Epithelial cell of proximal tubule (primary cell): ENCODE results near the gene TMC8. TPM values are rescaled to one million over a fixed set of nuclear protein-coding genes. Genes with fewer than 3 reads are reported as not detected.

Experiments
- DNase-seq: peaks from one replicate; pipeline ENCODE4 v3.0.0-alpha.2; 2011; ENCODE audit warnings: low read depth
- H3K4me3 ChIP-seq: 2 replicates; pipeline ENCODE4 v1.5.1; 2011; ENCODE audit warnings: low read depth, mild to moderate bottlenecking, low read length
- total RNA-seq: library from RNA; depleted of rRNA; stranded (reverse); fragments of >200 nt; gene quantifications from 2 replicates; pipeline ENCODE4 v1.2.3, GENCODE V29; 2015
- TF ChIP-seq, protein P1 (sequence below): conservative IDR thresholded peaks from 2 replicates; pipeline ENCODE4 v1.5.1; 2012; ENCODE audit warnings: low read depth, mild to moderate bottlenecking, low read length

The TMC8 gene
- total RNA-seq, 1 donor from 2014 or later = 1.2 TPM

DNA sequence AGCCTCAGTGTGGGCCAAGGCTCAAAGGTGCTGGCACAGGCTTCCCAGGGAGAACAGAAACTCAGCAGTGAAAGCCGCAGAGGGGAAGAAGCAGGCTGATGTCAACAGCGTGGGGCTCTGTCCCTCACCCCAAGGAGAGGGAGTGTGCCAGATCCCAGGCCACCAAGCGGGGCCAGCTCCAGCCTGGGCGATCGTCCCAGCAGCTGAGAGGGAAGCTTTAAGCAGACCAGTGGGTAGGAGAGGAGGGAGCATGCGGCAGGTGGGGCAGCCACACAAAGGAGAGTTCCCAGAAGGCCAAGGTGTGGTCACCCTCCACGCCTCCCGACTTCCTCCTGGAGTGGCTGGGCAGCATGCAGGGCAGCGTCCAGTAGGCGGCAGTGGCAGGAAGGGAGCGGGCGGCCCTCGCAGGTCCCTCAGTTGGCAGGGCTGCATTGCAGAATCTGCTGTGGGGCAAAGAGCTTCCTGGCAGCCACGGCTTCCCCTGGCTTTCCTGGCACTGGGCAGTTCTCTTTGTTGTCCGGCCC lies 43.8 kb downstream of the TMC8 start:
- H3K4me3 ChIP-seq = peak overlapping the region; percentile 35
- TF ChIP-seq, protein P1, sequence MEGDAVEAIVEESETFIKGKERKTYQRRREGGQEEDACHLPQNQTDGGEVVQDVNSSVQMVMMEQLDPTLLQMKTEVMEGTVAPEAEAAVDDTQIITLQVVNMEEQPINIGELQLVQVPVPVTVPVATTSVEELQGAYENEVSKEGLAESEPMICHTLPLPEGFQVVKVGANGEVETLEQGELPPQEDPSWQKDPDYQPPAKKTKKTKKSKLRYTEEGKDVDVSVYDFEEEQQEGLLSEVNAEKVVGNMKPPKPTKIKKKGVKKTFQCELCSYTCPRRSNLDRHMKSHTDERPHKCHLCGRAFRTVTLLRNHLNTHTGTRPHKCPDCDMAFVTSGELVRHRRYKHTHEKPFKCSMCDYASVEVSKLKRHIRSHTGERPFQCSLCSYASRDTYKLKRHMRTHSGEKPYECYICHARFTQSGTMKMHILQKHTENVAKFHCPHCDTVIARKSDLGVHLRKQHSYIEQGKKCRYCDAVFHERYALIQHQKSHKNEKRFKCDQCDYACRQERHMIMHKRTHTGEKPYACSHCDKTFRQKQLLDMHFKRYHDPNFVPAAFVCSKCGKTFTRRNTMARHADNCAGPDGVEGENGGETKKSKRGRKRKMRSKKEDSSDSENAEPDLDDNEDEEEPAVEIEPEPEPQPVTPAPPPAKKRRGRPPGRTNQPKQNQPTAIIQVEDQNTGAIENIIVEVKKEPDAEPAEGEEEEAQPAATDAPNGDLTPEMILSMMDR = peak; percentile 58
- DNase-seq = no peak

DNA sequence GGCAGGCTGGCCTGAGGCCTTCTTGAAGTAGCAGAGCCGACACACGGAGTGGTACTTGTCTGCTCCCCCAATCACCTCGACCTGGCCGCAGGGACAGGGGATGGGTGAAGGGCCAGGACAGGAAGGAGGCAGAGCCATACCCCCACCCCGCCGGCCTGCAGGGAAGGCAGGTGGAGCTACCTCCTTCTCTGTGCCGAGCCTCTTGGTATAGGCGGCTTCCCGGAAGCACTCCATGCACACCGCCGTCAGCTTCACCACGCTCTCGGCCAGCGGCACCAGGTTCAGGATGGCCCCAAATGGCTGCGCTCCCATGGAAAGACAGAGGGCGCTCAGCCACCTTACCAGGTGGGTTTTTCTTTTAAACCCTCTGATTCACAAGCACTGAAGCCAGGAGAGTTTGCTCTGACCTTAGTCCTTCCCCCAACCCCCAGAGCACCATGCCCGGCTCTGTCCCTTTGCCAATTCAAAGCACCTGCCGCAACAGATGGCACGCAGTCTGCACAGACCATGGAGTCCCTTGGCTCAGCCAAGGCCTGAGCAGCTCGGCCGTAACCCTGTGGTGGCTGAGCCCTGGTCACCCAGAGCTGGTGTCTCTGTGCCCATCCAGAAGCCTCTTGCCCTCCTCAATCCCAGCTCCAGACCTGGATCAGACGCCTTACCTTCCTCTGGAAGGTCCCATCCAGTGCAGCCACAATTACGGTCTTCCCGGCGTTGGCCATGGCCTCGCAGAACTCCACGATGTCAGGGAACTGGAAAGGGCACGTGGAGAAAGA lies 44.5 kb downstream of the TMC8 start:
- H3K4me3 ChIP-seq = peak overlapping the region; percentile 35
- DNase-seq = no peak
- TF ChIP-seq, protein P1 = no peak

DNA sequence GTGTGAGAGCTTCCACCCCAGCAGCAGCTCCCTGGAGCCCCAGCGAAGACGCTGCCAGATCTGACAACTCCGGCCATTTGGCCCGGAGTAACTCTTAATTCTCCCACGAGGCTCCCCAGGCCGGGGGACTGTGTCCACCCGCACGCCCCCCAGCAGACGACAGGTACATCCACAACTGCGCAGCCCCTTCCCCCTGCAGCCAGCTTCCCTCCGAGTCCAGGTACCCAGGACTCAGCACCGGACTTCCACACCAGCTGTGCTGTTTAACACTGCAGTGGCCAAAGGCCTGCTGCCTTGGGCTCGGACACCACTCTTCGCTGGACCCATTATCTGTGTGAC lies 45.0 kb downstream of the TMC8 start:
- TF ChIP-seq, protein P1 = no peak
- H3K4me3 ChIP-seq = no peak overlapping the region
- DNase-seq = no peak

DNA sequence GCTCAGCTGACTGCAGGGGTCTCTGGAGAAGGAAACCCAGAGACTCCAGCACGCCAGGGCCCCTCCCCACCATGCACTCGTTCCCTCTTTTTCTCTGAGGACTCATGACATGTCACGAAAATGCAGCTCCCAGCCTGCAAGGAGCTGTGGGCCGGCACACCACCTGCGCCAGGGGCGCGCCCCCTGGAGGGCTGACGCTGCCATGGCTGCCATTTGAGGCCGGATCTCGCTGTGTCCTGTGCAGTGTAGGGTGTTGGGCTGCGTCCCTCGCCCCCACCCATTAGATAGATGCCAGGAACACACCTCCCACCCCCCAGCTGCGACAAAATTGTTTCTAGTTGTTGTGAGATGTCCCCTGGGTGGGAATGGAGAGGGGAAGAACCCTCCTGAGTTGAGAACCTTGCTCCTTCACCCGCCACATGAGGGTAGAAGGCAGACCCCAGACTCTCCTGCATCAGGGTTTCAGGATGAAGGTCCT lies 46.0 kb downstream of the TMC8 start:
- DNase-seq = no peak
- no peak overlapping the region for H3K4me3 ChIP-seq
- TF ChIP-seq, protein P1 = peak; percentile 81

DNA sequence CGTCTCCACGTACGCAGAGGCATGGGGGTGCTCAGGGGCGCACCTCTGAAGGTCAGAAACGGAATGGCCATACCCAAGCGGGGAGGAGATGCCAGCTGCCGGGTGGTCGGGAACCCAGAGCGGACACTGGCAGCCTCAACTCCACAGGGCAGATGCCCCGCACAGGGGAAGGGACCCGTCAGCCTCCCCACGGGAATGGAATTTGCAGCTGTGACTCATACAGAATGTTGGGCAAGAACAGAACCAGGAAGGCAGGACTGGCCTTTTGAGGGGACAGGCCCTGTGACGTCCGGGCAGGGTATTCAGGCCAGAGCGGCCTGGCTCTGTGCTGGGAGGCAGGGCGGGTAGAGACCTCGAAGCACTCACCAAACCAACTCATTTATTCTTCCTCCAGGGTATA lies 48.8 kb downstream of the TMC8 start:
- no peak overlapping the region for H3K4me3 ChIP-seq
- no peak for DNase-seq
- TF ChIP-seq, protein P1 = no peak

DNA sequence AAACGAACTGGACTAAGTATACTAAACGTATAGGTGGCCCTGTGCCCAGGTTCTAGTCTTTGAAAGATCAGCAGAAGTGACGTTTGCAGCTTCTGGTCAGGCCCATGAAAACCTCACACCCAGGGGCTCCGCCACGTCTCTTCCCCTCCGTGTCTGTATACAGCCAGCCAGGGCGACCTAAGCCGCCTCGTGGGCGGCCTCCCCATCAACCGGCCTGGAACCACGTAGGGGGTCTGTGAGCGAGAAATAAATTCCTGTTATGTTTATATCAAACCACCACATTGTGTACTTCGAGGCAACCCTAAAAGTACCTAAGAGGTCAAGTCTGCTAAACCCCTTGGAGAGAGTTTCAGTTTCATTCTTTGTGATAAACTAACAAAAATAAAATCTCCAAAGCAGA lies 49.5 kb downstream of the TMC8 start:
- H3K4me3 ChIP-seq = no peak overlapping the region
- TF ChIP-seq, protein P1 = no peak
- no peak for DNase-seq

DNA sequence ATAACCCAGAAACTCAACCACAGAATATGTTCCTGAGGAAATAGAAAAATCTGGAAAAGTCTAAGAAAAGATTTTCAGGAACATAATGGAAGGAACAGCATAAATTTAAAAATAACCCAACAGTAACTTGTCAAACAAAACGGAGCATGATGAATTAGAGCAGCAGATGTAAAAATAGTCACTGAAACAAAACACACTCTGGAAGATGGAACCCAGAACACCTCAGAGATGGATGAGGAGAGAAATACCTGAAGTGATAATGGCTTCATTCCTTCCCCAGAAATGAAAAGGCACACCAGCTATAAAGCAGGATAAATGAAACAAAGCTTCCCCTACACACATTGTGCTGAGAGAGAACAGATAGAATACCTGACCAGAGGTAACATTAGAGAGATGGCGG lies 49.9 kb downstream of the TMC8 start:
- TF ChIP-seq, protein P1 = no peak
- no peak for DNase-seq
- H3K4me3 ChIP-seq = no peak overlapping the region
